ENCODE measurements around the gene FBXL4.

The FBXL4 gene

DNA sequence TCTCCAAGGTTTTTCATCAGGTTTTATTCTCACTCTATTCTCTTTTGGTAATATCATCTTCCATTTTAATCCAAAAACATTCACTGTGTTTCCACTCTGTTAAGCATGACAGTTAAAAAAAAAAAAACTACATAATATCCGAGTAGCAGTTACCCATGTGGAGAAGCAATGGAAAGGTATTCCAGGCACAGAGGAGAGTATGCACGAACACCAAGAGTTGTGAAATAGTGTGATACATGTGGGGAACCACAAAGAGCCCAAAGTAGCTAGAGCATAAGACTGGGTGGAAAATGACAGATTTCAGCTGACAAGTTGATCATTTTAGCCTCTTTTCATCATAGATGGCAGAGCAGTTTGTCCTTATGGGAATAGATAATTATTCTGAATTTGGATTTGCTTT, 19.9 kb upstream of the FBXL4 start:
- Histone ChIP-seq H3K4me3 (ENCODE audit: low read length) (no peak overlapping the region), H3K9me3 (ENCODE audit: control insufficient read depth, insufficient read depth, low read length) (no peaks in the 10 kb centered on the region), H3F3A (ENCODE audit: control insufficient read depth, insufficient read depth) (no peaks in the 10 kb centered on the region), H3K4me2 (ENCODE audit: low read length) (no peak overlapping the region), H3K9me2 (replicated peaks; ENCODE audit: control insufficient read depth, low read length) (no peaks in the 10 kb centered on the region), H3K79me2 (ENCODE audit: control insufficient read depth, low read length) (no peaks in the 10 kb centered on the region), H3K27ac (ENCODE audit: low read depth, low read length) (no peak overlapping the region), H3K36me3 (ENCODE audit: control insufficient read depth, low read length) (no peaks in the 10 kb centered on the region), H3K27me3 (ENCODE audit: control insufficient read depth, low read length) (0 out of 2 replicates have a peak, but pooled peaks cover 2% of the 10 kb centered on the region), H3K4me1 (ENCODE audit: control insufficient read depth, low read length) (no peaks in the 10 kb centered on the region), H4K20me1 (ENCODE audit: control insufficient read depth, insufficient read depth, low read depth, low read length) (no peaks in the 10 kb centered on the region)
- TF ChIP-seq, protein P1, sequence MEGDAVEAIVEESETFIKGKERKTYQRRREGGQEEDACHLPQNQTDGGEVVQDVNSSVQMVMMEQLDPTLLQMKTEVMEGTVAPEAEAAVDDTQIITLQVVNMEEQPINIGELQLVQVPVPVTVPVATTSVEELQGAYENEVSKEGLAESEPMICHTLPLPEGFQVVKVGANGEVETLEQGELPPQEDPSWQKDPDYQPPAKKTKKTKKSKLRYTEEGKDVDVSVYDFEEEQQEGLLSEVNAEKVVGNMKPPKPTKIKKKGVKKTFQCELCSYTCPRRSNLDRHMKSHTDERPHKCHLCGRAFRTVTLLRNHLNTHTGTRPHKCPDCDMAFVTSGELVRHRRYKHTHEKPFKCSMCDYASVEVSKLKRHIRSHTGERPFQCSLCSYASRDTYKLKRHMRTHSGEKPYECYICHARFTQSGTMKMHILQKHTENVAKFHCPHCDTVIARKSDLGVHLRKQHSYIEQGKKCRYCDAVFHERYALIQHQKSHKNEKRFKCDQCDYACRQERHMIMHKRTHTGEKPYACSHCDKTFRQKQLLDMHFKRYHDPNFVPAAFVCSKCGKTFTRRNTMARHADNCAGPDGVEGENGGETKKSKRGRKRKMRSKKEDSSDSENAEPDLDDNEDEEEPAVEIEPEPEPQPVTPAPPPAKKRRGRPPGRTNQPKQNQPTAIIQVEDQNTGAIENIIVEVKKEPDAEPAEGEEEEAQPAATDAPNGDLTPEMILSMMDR (IDR thresholded peaks at IDR 0.05; ENCODE audit: low read depth, low read length, poor library complexity, severe bottlenecking) = no peak
- no peak for TF ChIP-seq EZH2phosphoT487 (IDR thresholded peaks at IDR 0.05; ENCODE audit: borderline replicate concordance, low read length)

DNA sequence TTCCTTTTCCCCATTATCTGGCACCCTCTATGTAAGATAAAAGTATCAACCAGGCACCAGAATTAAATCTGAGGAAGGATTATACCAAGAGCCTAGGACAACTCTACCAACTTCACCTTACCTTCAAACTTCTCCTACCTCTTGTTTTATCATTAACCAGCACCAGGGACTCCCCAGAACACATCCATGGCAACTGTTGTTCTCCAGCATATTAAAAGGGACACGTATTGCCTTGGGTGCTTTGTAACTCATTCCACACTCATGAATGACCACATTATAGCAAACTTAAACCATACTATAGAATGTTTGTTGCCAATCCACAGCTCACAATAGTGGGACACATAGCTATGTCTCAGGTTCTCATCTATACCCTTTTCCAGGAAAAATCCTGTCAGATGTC, 11.9 kb upstream of the FBXL4 start:
- H3K27me3 ChIP-seq (ENCODE audit: control insufficient read depth, low read length) = 0 out of 2 replicates have a peak, but pooled peaks cover 2% of the 10 kb centered on the region
- TF ChIP-seq, protein P1 (IDR thresholded peaks at IDR 0.05; ENCODE audit: low read depth, low read length, poor library complexity, severe bottlenecking) = no peak
- no peak for TF ChIP-seq EZH2phosphoT487 (IDR thresholded peaks at IDR 0.05; ENCODE audit: borderline replicate concordance, low read length)
- H3K27ac ChIP-seq (ENCODE audit: low read depth, low read length) = no peak overlapping the region
- no peaks in the 10 kb centered on the region for H3K4me1 ChIP-seq (ENCODE audit: control insufficient read depth, low read length)
- no peaks in the 10 kb centered on the region for H3K36me3 ChIP-seq (ENCODE audit: control insufficient read depth, low read length)
- no peaks in the 10 kb centered on the region for H3F3A ChIP-seq (ENCODE audit: control insufficient read depth, insufficient read depth)
- H3K4me3 ChIP-seq (ENCODE audit: low read length) = no peak overlapping the region
- no peaks in the 10 kb centered on the region for H4K20me1 ChIP-seq (ENCODE audit: control insufficient read depth, insufficient read depth, low read depth, low read length)
- no peaks in the 10 kb centered on the region for H3K9me3 ChIP-seq (ENCODE audit: control insufficient read depth, insufficient read depth, low read length)
- no peak overlapping the region for H3K4me2 ChIP-seq (ENCODE audit: low read length)
- H3K79me2 ChIP-seq (ENCODE audit: control insufficient read depth, low read length) = no peaks in the 10 kb centered on the region
- H3K9me2 ChIP-seq (replicated peaks; ENCODE audit: control insufficient read depth, low read length) = no peaks in the 10 kb centered on the region

DNA sequence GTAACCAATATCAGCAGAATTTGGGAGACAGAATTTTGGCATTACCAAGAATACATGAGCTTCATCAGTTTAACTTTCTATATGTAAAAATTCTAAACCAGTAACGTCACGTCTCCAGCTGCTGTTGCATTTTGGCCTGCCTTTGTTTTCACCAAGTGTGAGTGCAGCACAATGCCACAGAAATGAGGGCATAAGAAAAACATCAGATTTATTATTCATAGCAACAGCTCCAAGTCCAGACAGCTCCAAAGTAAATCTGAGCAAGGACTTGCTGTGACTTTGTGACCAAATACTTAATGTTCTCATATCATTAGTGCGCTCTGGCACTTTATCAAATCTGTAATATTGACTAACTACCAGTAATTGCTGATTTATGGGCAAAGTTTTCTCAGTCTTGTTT, 11.0 kb upstream of the FBXL4 start:
- no peaks in the 10 kb centered on the region for H3K4me1 ChIP-seq (ENCODE audit: control insufficient read depth, low read length)
- TF ChIP-seq, protein P1 (IDR thresholded peaks at IDR 0.05; ENCODE audit: low read depth, low read length, poor library complexity, severe bottlenecking) = no peak
- TF ChIP-seq EZH2phosphoT487 (IDR thresholded peaks at IDR 0.05; ENCODE audit: borderline replicate concordance, low read length) = no peak
- no peak overlapping the region for H3K4me2 ChIP-seq (ENCODE audit: low read length)

More for the DNA sequence above, 11.0 kb upstream of the FBXL4 start:
- Histone ChIP-seq H3K27ac (ENCODE audit: low read depth, low read length) (no peak overlapping the region), H3K9me3 (ENCODE audit: control insufficient read depth, insufficient read depth, low read length) (no peaks in the 10 kb centered on the region), H4K20me1 (ENCODE audit: control insufficient read depth, insufficient read depth, low read depth, low read length) (no peaks in the 10 kb centered on the region), H3F3A (ENCODE audit: control insufficient read depth, insufficient read depth) (no peaks in the 10 kb centered on the region), H3K9me2 (replicated peaks; ENCODE audit: control insufficient read depth, low read length) (no peaks in the 10 kb centered on the region), H3K79me2 (ENCODE audit: control insufficient read depth, low read length) (no peaks in the 10 kb centered on the region), H3K36me3 (ENCODE audit: control insufficient read depth, low read length) (no peaks in the 10 kb centered on the region), H3K27me3 (ENCODE audit: control insufficient read depth, low read length) (0 out of 2 replicates have a peak, but pooled peaks cover 2% of the 10 kb centered on the region), H3K4me3 (ENCODE audit: low read length) (no peak overlapping the region)
